HepG2 (cell line): ENCODE data around the gene HIF3A.

ENCODE experiments used
- BHLHE40 ChIP-seq: IDR thresholded peaks from 2 replicates; pipeline ENCODE4 v1.6.1; 2011; ENCODE audit warnings: low read length, improper control_type of control experiment
- MAFK ChIP-seq, 2 experiments: IDR thresholded peaks in 1 of 2; conservative IDR thresholded peaks in 1 of 2; 2 replicates each; pipeline ENCODE4 v1.6.1; 2011; ENCODE audit warnings: improper control_type of control experiment in 2 of 2, low read length in 2 of 2
- MED13 ChIP-seq: sonication (generic); formaldehyde crosslinking; IDR thresholded peaks from 2 replicates; pipeline ENCODE4 v1.5.0; 2020; ENCODE audit warnings: missing genetic modification reagents
- NFE2L1 ChIP-seq: sonication (generic); formaldehyde crosslinking; IDR thresholded peaks from 2 replicates; pipeline ENCODE4 v1.4.0; 2020; ENCODE audit warnings: missing genetic modification reagents, mild to moderate bottlenecking, borderline replicate concordance
- SRF ChIP-seq: IDR thresholded peaks from 2 replicates; pipeline ENCODE4 v1.6.1; 2011; ENCODE audit warnings: mild to moderate bottlenecking, low read depth, low read length, moderate library complexity
- TF ChIP-seq, protein P1 (sequence below): sonication (generic); formaldehyde crosslinking; IDR thresholded peaks from 2 replicates; pipeline ENCODE4 v1.4.0; 2020; ENCODE audit warnings: missing genetic modification reagents

- TF ChIP-seq MAFK (conservative IDR thresholded peaks at IDR 0.05 in 1 of 2, IDR thresholded peaks at IDR 0.05 in 1 of 2; ENCODE audit: low read length in 2 of 2) = no peak
- TF ChIP-seq MED13 (CRISPR knock-in tag) = no peak
- TF ChIP-seq, protein P1, sequence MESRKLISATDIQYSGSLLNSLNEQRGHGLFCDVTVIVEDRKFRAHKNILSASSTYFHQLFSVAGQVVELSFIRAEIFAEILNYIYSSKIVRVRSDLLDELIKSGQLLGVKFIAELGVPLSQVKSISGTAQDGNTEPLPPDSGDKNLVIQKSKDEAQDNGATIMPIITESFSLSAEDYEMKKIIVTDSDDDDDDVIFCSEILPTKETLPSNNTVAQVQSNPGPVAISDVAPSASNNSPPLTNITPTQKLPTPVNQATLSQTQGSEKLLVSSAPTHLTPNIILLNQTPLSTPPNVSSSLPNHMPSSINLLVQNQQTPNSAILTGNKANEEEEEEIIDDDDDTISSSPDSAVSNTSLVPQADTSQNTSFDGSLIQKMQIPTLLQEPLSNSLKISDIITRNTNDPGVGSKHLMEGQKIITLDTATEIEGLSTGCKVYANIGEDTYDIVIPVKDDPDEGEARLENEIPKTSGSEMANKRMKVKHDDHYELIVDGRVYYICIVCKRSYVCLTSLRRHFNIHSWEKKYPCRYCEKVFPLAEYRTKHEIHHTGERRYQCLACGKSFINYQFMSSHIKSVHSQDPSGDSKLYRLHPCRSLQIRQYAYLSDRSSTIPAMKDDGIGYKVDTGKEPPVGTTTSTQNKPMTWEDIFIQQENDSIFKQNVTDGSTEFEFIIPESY (CRISPR knock-in tag) = no peak
- no peak for TF ChIP-seq BHLHE40
- no peak for TF ChIP-seq SRF
- no peak for TF ChIP-seq NFE2L1
Measured at GRCh38 chr19:46347985-46348384, 51.1 kb downstream of the HIF3A start.
